ENCODE results near the gene OPRM1. TPM values are rescaled to one million over a fixed set of nuclear protein-coding genes. Genes with fewer than 3 reads are reported as not detected.

The OPRM1 gene
- total RNA-seq, 1 donor from 2014 or later: not detected

GRCh38 chr6:154161689-154162088, 122.6 kb downstream of the OPRM1 start:
- H3K4me3 Mint-ChIP-seq (ENCODE audit: low read depth): no peak overlapping the region
- no peaks in the 10 kb centered on the region for H3K27me3 Mint-ChIP-seq
- no peak for DNase-seq (ENCODE audit: low spot score, unreplicated experiment)
- H3K9me3 Mint-ChIP-seq (ENCODE audit: low read depth): peaks cover 4% of the 10 kb centered on the region
- peaks cover 2% of the 10 kb centered on the region for H3K36me3 Mint-ChIP-seq (ENCODE audit: insufficient read depth)
- no peak for TF ChIP-seq CTCF (IDR thresholded peaks at IDR 0.05; ENCODE audit: unreplicated experiment)
- no peak overlapping the region for H3K27ac Mint-ChIP-seq
- no peaks in the 10 kb centered on the region for H3K4me1 Mint-ChIP-seq (ENCODE audit: low read depth)

- peaks cover 2% of the 10 kb centered on the region for H3K36me3 Mint-ChIP-seq (ENCODE audit: insufficient read depth)
- peaks cover 5% of the 10 kb centered on the region for H3K9me3 Mint-ChIP-seq (ENCODE audit: low read depth)
- H3K4me1 Mint-ChIP-seq (ENCODE audit: low read depth): no peaks in the 10 kb centered on the region
- no peaks in the 10 kb centered on the region for H3K27me3 Mint-ChIP-seq
- no peak overlapping the region for H3K4me3 Mint-ChIP-seq (ENCODE audit: low read depth)
- no peak for DNase-seq (ENCODE audit: low spot score, unreplicated experiment)
- TF ChIP-seq CTCF (IDR thresholded peaks at IDR 0.05; ENCODE audit: unreplicated experiment): no peak
- H3K27ac Mint-ChIP-seq: no peak overlapping the region
These were observed 125.4 kb downstream of the OPRM1 start for GRCh38 chr6:154164397-154164796.

- TF ChIP-seq CTCF (IDR thresholded peaks at IDR 0.05; ENCODE audit: unreplicated experiment): no peak
- H3K36me3 Mint-ChIP-seq (ENCODE audit: insufficient read depth): peaks cover 2% of the 10 kb centered on the region
- no peak overlapping the region for H3K4me3 Mint-ChIP-seq (ENCODE audit: low read depth)
- H3K9me3 Mint-ChIP-seq (ENCODE audit: low read depth): peaks cover 7% of the 10 kb centered on the region
- H3K27ac Mint-ChIP-seq: no peak overlapping the region
- DNase-seq (ENCODE audit: low spot score, unreplicated experiment): no peak
- H3K27me3 Mint-ChIP-seq: no peaks in the 10 kb centered on the region
- H3K4me1 Mint-ChIP-seq (ENCODE audit: low read depth): no peaks in the 10 kb centered on the region
These were observed 126.4 kb downstream of the OPRM1 start for GRCh38 chr6:154165478-154165877.

GRCh38 chr6:154166140-154166539, 127.1 kb downstream of the OPRM1 start:
- no peak for DNase-seq (ENCODE audit: low spot score, unreplicated experiment)
- Mint-ChIP-seq H3K36me3 (ENCODE audit: insufficient read depth) (peaks cover 2% of the 10 kb centered on the region), H3K4me1 (ENCODE audit: low read depth) (no peaks in the 10 kb centered on the region), H3K4me3 (ENCODE audit: low read depth) (no peak overlapping the region), H3K27ac (no peak overlapping the region), H3K9me3 (ENCODE audit: low read depth) (peaks cover 7% of the 10 kb centered on the region), H3K27me3 (no peaks in the 10 kb centered on the region)
- peak; percentile 21 for TF ChIP-seq CTCF (IDR thresholded peaks at IDR 0.05; ENCODE audit: unreplicated experiment)

- H3K27me3 Mint-ChIP-seq: no peaks in the 10 kb centered on the region
- peaks cover 7% of the 10 kb centered on the region for H3K9me3 Mint-ChIP-seq (ENCODE audit: low read depth)
- DNase-seq (ENCODE audit: low spot score, unreplicated experiment): no peak
- no peak overlapping the region for H3K4me3 Mint-ChIP-seq (ENCODE audit: low read depth)
- no peak overlapping the region for H3K27ac Mint-ChIP-seq
- H3K4me1 Mint-ChIP-seq (ENCODE audit: low read depth): no peaks in the 10 kb centered on the region
- peaks cover 2% of the 10 kb centered on the region for H3K36me3 Mint-ChIP-seq (ENCODE audit: insufficient read depth)
- TF ChIP-seq CTCF (IDR thresholded peaks at IDR 0.05; ENCODE audit: unreplicated experiment): no peak
These were observed 128.1 kb downstream of the OPRM1 start for GRCh38 chr6:154167126-154167525.
